ENCODE results near the gene FLT4. TPM values are rescaled to one million over a fixed set of nuclear protein-coding genes. Genes with fewer than 3 reads are reported as not detected.
"Not testable (repeated sequence)": the region's sequence is repeated elsewhere in the genome, so short reads cannot be mapped to it uniquely, and the experiment has no call there.

The FLT4 gene
- total and polyA plus RNA-seq, 4 donors = 0.13 to 22.1 (median 7.6) TPM

GRCh38 chr5:180688330-180689070 lies 39.1 kb upstream of the FLT4 start:
- H3K9me3 ChIP-seq (ENCODE audit: control insufficient read depth, low read length) = no peaks in the 10 kb centered on the region
- no peak overlapping the region for H3K27ac ChIP-seq (ENCODE audit: low read depth in 1 of 2, low read length in 2 of 2)
- intact Hi-C loops (cut with DNase I) = no loop called here
- DNase-seq = no peak
- H3K4me1 ChIP-seq (ENCODE audit: control insufficient read depth in 1 of 2, insufficient read depth in 2 of 2, low read length in 2 of 2) = no peaks in the 10 kb centered on the region
- no peaks in the 10 kb centered on the region for H3K36me3 ChIP-seq (ENCODE audit: control insufficient read depth in 1 of 2, insufficient read depth in 2 of 2, low read length in 1 of 2)
- no peak overlapping the region for H3K4me3 ChIP-seq (ENCODE audit: low read length in 2 of 2)
- 30 to 34% methylated on average over 8 of the region's 8 CpGs for WGBS, 2 donors
- ATAC-seq (ENCODE audit: low FRiP score) = no peak
- H3K27me3 ChIP-seq (ENCODE audit: control insufficient read depth in 1 of 2, insufficient read depth in 2 of 2, low read length in 1 of 2) = no peaks in the 10 kb centered on the region

GRCh38 chr5:180686799-180687198 lies 37.4 kb upstream of the FLT4 start:
- DNase-seq; intact Hi-C loops (cut with DNase I); H3K27ac ChIP-seq (ENCODE audit: low read depth in 1 of 2, low read length in 2 of 2); ATAC-seq (ENCODE audit: low FRiP score); H3K4me1 ChIP-seq (ENCODE audit: control insufficient read depth in 1 of 2, insufficient read depth in 2 of 2, low read length in 2 of 2); H3K9me3 ChIP-seq (ENCODE audit: control insufficient read depth, low read length); H3K27me3 ChIP-seq (ENCODE audit: control insufficient read depth in 1 of 2, insufficient read depth in 2 of 2, low read length in 1 of 2); H3K4me3 ChIP-seq (ENCODE audit: low read length in 2 of 2); H3K36me3 ChIP-seq (ENCODE audit: control insufficient read depth in 1 of 2, insufficient read depth in 2 of 2, low read length in 1 of 2): not testable (repeated sequence)
- WGBS, 2 donors = 52 to 57% methylated on average over 12 of the region's 12 CpGs

- no peak overlapping the region for H3K27ac ChIP-seq (ENCODE audit: low read depth in 1 of 2, low read length in 2 of 2)
- no peak for ATAC-seq (ENCODE audit: low FRiP score)
- no peaks in the 10 kb centered on the region for H3K36me3 ChIP-seq (ENCODE audit: control insufficient read depth in 1 of 2, insufficient read depth in 2 of 2, low read length in 1 of 2)
- no peaks in the 10 kb centered on the region for H3K4me1 ChIP-seq (ENCODE audit: control insufficient read depth in 1 of 2, insufficient read depth in 2 of 2, low read length in 2 of 2)
- WGBS, 2 donors = 75 to 77% methylated on average over 15 of the region's 15 CpGs
- H3K9me3 ChIP-seq (ENCODE audit: control insufficient read depth, low read length) = no peaks in the 10 kb centered on the region
- intact Hi-C loops (cut with DNase I) = no loop called here
- DNase-seq = no peak
- no peak overlapping the region for H3K4me3 ChIP-seq (ENCODE audit: low read length in 2 of 2)
- no peaks in the 10 kb centered on the region for H3K27me3 ChIP-seq (ENCODE audit: control insufficient read depth in 1 of 2, insufficient read depth in 2 of 2, low read length in 1 of 2)
Measured at GRCh38 chr5:180684623-180685161, 35.3 kb upstream of the FLT4 start.

GRCh38 chr5:180683220-180683922 lies 34.0 kb upstream of the FLT4 start:
- Histone ChIP-seq H3K27ac (ENCODE audit: low read depth in 1 of 2, low read length in 2 of 2) (no peak overlapping the region), H3K36me3 (ENCODE audit: control insufficient read depth in 1 of 2, insufficient read depth in 2 of 2, low read length in 1 of 2) (no peaks in the 10 kb centered on the region), H3K4me3 (ENCODE audit: low read length in 2 of 2) (no peak overlapping the region), H3K4me1 (ENCODE audit: control insufficient read depth in 1 of 2, insufficient read depth in 2 of 2, low read length in 2 of 2) (no peaks in the 10 kb centered on the region), H3K27me3 (ENCODE audit: control insufficient read depth in 1 of 2, insufficient read depth in 2 of 2, low read length in 1 of 2) (no peaks in the 10 kb centered on the region), H3K9me3 (ENCODE audit: control insufficient read depth, low read length) (no peaks in the 10 kb centered on the region)
- DNase-seq = no peak
- 73 to 74% methylated on average over 6 of the region's 6 CpGs for WGBS, 2 donors
- intact Hi-C loops (cut with DNase I) = no loop called here
- no peak for ATAC-seq (ENCODE audit: low FRiP score)

- H3K27me3 ChIP-seq (ENCODE audit: control insufficient read depth in 1 of 2, insufficient read depth in 2 of 2, low read length in 1 of 2) = no peaks in the 10 kb centered on the region
- H3K4me1 ChIP-seq (ENCODE audit: control insufficient read depth in 1 of 2, insufficient read depth in 2 of 2, low read length in 2 of 2) = no peaks in the 10 kb centered on the region
- intact Hi-C loops (cut with DNase I) = no loop called here
- DNase-seq (no peak), ATAC-seq (ENCODE audit: low FRiP score) (no peak)
- WGBS, 2 donors = 67 to 68% methylated on average over 8 of the region's 8 CpGs
- no peaks in the 10 kb centered on the region for H3K36me3 ChIP-seq (ENCODE audit: control insufficient read depth in 1 of 2, insufficient read depth in 2 of 2, low read length in 1 of 2)
- no peak overlapping the region for H3K4me3 ChIP-seq (ENCODE audit: low read length in 2 of 2)
- no peak overlapping the region for H3K27ac ChIP-seq (ENCODE audit: low read depth in 1 of 2, low read length in 2 of 2)
- H3K9me3 ChIP-seq (ENCODE audit: control insufficient read depth, low read length) = no peaks in the 10 kb centered on the region
Measured at GRCh38 chr5:180682560-180682959, 33.2 kb upstream of the FLT4 start.

GRCh38 chr5:180682008-180682407 lies 32.6 kb upstream of the FLT4 start:
- H3K27ac ChIP-seq (ENCODE audit: low read depth in 1 of 2, low read length in 2 of 2); H3K4me3 ChIP-seq (ENCODE audit: low read length in 2 of 2); H3K4me1 ChIP-seq (ENCODE audit: control insufficient read depth in 1 of 2, insufficient read depth in 2 of 2, low read length in 2 of 2); intact Hi-C loops (cut with DNase I); ATAC-seq (ENCODE audit: low FRiP score); H3K9me3 ChIP-seq (ENCODE audit: control insufficient read depth, low read length); DNase-seq; H3K36me3 ChIP-seq (ENCODE audit: control insufficient read depth in 1 of 2, insufficient read depth in 2 of 2, low read length in 1 of 2); H3K27me3 ChIP-seq (ENCODE audit: control insufficient read depth in 1 of 2, insufficient read depth in 2 of 2, low read length in 1 of 2): not testable (repeated sequence)
- 80 to 85% methylated on average over 12 of the region's 12 CpGs for WGBS, 2 donors

GRCh38 chr5:180678319-180678718 lies 28.9 kb upstream of the FLT4 start:
- intact Hi-C loops (cut with DNase I); DNase-seq; H3K27ac ChIP-seq (ENCODE audit: low read depth in 1 of 2, low read length in 2 of 2); H3K27me3 ChIP-seq (ENCODE audit: control insufficient read depth in 1 of 2, insufficient read depth in 2 of 2, low read length in 1 of 2); H3K4me1 ChIP-seq (ENCODE audit: control insufficient read depth in 1 of 2, insufficient read depth in 2 of 2, low read length in 2 of 2); ATAC-seq (ENCODE audit: low FRiP score); H3K4me3 ChIP-seq (ENCODE audit: low read length in 2 of 2); H3K9me3 ChIP-seq (ENCODE audit: control insufficient read depth, low read length); H3K36me3 ChIP-seq (ENCODE audit: control insufficient read depth in 1 of 2, insufficient read depth in 2 of 2, low read length in 1 of 2): not testable (repeated sequence)
- 89 to 91% methylated on average over 10 of the region's 10 CpGs for WGBS, 2 donors

GRCh38 chr5:180675036-180675635 lies 25.7 kb upstream of the FLT4 start:
- no peaks in the 10 kb centered on the region for H3K4me1 ChIP-seq (ENCODE audit: control insufficient read depth in 1 of 2, insufficient read depth in 2 of 2, low read length in 2 of 2)
- ATAC-seq (ENCODE audit: low FRiP score) (no peak), DNase-seq (no peak)
- H3K9me3 ChIP-seq (ENCODE audit: control insufficient read depth, low read length) = no peaks in the 10 kb centered on the region
- H3K27ac ChIP-seq (ENCODE audit: low read depth in 1 of 2, low read length in 2 of 2) = no peak overlapping the region
- no peaks in the 10 kb centered on the region for H3K27me3 ChIP-seq (ENCODE audit: control insufficient read depth in 1 of 2, insufficient read depth in 2 of 2, low read length in 1 of 2)
- 87 to 93% methylated on average over 14 of the region's 14 CpGs for WGBS, 2 donors
- H3K36me3 ChIP-seq (ENCODE audit: control insufficient read depth in 1 of 2, insufficient read depth in 2 of 2, low read length in 1 of 2) = no peaks in the 10 kb centered on the region
- H3K4me3 ChIP-seq (ENCODE audit: low read length in 2 of 2) = no peak overlapping the region
- intact Hi-C loops (cut with DNase I) = no loop called here

Data from aorta (tissue), 5 donors.